T47D (cell line): ENCODE measurements around the gene GNG11.

Experiments used
- DNase-seq, 2 experiments: peaks; one replicate each; pipeline versions ENCODE4 v3.0.0 to v3.0.0-alpha.2; 2011 to 2012; ENCODE audit warnings: low read depth in 1 of 2, low spot score in 1 of 2
- JUND ChIP-seq: IDR thresholded peaks from 2 replicates; pipeline ENCODE4 v1.6.1; 2012; ENCODE audit warnings: low read depth
- in situ Hi-C: cut with HindIII; loops from 2 replicates; pipeline ENCODE4 v1.10.0; 2016; ENCODE audit warnings: low sequenced_read_pairs, low pct_unique_long_range_greater_than_20kb

GNG11 gene

DNA sequence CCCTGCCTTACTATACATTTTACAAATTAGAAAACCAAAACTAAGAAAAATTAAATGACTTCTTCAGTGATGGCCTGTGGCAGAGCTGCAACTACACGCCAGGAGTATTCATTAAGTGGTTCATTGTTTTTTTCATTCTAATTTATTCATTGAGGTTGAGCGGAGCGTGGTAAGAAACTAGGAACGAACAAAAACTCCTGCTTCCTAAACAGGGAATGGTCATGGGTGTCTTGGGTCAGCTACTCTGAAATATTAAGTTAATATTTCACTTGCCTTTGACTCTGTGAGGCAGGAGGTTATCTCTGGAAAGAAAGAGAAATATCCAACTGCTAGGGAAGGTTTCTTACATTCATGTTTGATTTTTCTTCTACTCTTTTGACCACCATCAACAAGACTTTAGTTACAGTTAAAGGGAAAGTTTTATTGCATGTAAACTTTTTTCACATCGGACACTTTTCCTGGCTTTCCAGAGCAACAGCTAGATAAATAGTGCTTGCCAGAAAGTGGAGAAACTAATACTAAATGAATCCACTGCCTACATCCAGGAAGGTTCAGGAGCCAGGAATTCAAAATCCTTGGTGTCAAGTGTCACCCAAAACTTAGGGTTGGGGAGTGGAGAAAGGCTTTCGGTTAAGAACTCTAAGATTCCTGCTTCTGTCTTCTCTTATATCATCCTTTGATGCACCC, 896 bp upstream of the GNG11 start:
- in situ Hi-C loops: no loop called here
- peak in 1 of 2 experiments; percentile 59 for DNase-seq
- TF ChIP-seq JUND: no peak

DNA sequence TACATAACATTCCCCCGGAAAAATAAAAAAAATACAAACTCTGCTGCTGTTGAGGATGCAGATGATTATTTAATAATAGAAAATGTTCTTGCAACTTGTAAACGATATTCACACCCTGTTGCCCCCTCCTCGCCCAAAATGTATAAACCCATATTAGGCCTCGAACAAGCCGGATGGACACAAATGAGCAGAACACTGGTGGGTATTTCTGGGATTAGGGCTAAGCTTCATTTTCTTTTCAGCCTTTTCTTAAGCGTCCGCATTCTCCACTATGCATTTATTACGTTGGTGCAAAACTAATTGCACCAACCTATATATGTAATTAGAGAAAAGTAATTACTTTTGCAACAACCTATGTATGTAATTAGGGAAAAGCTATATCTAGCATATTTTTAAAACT, 349 bp upstream of the GNG11 start:
- no peak for DNase-seq
- in situ Hi-C loops: no loop called here
- TF ChIP-seq JUND: no peak

DNA sequence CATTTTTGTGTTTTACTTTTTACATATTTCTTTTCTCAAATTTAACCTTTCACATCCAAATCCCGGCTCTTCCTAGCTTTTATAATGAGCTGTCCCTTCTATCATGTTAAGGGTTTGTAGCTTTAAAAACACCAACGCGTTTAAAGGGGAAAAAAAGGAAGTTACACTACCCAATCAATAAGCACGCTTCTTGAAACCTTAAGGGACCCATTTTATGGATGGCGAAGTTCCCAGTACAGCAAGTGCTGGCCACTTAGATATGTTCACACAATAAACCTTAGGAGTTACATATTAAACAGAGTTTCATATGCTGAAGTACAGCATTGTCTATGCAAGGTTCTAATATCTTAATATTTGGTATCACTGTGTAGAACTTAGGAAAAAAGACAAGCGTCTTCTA, 1.8 kb downstream of the GNG11 start:
- in situ Hi-C loops: no loop called here
- peak in 1 of 2 experiments; percentile 35 for DNase-seq
- no peak for TF ChIP-seq JUND

DNA sequence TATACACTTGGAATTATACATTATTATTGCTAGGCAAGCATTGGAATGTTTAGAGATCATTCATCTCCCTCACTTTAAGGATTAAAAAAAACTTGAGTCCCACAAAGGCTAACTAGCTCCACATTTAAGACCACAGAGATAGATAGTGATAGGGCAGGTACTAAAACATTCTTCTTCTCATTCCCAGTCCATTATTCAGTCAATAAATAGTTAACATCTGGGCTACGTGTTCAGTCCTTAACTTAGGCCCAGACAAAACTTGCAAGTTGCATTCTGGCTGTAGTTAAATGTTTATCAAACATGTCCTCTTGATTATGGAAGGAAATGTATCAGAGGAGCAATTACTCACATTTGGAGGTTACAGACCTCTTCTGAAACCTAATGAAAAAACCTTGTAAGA, 2.4 kb downstream of the GNG11 start:
- in situ Hi-C loops: no loop called here
- DNase-seq: peak in 1 of 2 experiments; percentile 28

GRCh38 chr7:93926800-93927199, 5.3 kb downstream of the GNG11 start:
- in situ Hi-C loops: no loop called here
- peak in 1 of 2 experiments; percentile 41 for DNase-seq
- TF ChIP-seq JUND: no peak

More for the DNA sequence above, 2.4 kb downstream of the GNG11 start:
- no peak for TF ChIP-seq JUND

DNA sequence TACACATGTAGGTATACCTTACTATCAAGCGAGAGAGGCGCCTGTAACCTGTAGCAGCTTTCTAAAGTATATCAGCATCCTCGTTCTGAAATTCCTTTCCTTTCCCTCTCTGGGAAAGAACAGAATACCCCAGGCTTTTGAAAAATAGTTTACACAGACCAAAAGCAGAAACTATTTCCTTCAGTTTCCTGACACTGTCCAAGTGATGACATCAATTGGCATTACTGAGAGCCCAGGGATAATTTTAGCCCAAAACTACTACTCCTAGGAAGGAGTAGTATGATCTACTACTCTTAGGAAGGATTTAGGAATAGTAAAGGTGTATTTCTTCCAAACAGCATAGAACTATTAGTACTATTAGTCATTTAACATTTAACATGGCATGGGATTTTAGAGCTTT, 6.0 kb downstream of the GNG11 start:
- in situ Hi-C loops: no loop called here
- no peak for DNase-seq
- no peak for TF ChIP-seq JUND

DNA sequence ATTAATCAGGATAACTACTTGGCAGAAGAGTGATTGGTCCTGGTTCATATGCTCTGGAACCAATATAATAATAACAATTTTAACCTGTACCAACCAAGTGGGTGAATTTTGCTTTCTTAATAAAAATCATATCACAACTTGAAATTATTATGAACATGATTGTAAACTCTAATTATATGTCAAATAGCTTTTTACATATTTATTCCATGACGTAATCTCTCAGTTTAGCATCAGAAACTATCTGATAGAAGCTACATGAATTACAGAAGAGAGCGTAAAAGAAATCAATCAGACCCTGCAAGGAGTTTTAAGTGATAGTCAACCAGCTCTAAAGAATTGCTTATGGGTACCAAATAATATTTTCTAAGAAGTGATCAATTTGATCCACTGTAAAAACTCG, 10.1 kb downstream of the GNG11 start:
- in situ Hi-C loops: no loop called here
- DNase-seq: no peak
- no peak for TF ChIP-seq JUND

GRCh38 chr7:93933156-93933555, 11.6 kb downstream of the GNG11 start:
- no peak for DNase-seq
- in situ Hi-C loops: no loop called here
- no peak for TF ChIP-seq JUND

DNA sequence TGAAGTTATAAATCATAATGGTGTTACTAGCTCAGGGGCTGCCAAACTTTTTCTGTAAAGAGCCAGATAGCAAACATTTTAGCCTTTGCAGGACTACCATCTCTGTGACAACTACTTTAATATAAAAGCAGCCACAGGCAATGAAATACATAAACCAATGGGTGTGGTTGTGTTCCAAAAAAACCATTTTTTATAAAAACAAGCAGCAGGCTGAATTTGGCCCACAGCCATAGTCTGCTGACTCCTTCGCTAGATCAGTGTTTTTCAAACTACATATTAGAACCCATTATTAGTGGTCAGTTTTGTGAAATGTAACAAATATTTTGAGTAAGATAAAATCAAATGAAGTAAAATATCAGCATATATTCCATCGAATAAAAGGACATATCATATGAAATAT, 13.6 kb downstream of the GNG11 start:
- in situ Hi-C loops: no loop called here

GRCh38 chr7:93937818-93938217, 16.3 kb downstream of the GNG11 start:
- in situ Hi-C loops: no loop called here
- DNase-seq: no peak
- TF ChIP-seq JUND: no peak

More for the DNA sequence above, 13.6 kb downstream of the GNG11 start:
- no peak for DNase-seq
- TF ChIP-seq JUND: no peak

- in situ Hi-C loops: no loop called here
- no peak for DNase-seq
- TF ChIP-seq JUND: no peak
These were observed 16.8 kb downstream of the GNG11 start for GRCh38 chr7:93938293-93938692.

DNA sequence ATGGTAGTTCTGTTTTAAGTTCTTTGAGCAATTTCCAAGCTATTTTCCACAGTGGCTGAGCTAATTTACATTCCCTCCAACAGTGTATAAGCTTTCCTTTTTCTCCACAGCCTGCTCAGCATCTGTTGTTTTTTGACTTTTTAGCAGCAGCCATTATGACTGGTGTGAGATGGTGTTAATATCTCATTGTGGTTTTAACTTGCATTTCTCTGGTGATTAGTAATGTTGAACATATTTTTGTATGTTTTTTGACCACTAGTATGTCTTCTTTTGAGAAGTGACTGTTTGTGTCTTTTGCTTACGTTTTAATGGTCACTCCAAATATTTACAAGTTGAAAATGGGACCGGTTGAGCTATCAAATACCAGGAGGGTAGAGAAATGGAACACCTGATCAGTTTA, 20.4 kb downstream of the GNG11 start:
- DNase-seq: no peak
- TF ChIP-seq JUND: no peak
- in situ Hi-C loops: no loop called here

GRCh38 chr7:93943816-93944540, 22.4 kb downstream of the GNG11 start:
- in situ Hi-C loops: no loop called here
- no peak for TF ChIP-seq JUND
- DNase-seq: no peak
